Activated CD4-positive, alpha-beta memory T cell treated with anti-CD3 and anti-CD28 coated beads for 36 hours (primary cell): ENCODE data around the gene MLH3. TPM values are rescaled to one million over a fixed set of nuclear protein-coding genes. Genes with fewer than 3 reads are reported as not detected.
"Not testable (repeated sequence)": the region's sequence is repeated elsewhere in the genome, so short reads cannot be mapped to it uniquely, and the experiment has no call there.

Source experiments
- CTCF ChIA-PET: fragments of 350-600 bp; sonication (Branson Sonifier 250); formaldehyde crosslinking; loops from one replicate; lab custom pipeline; 2021; ENCODE audit warnings: antibody characterized with exemption, inconsistent platforms; lab: Charles Lee
- POLR2A ChIA-PET: fragments of 350-600 bp; sonication (Branson Sonifier 250); formaldehyde crosslinking; loops from one replicate; lab custom pipeline; 2021; ENCODE audit warnings: antibody characterized with exemption; lab: Charles Lee
- DNase-seq: peaks from one replicate; pipeline ENCODE4 v3.0.0-alpha.2; 2020
- H3K27ac Mint-ChIP-seq: one replicate; pipeline ENCODE4 v1.8.0; 2021; ENCODE audit warnings: mixed read lengths
- H3K27me3 Mint-ChIP-seq: one replicate; pipeline ENCODE4 v1.8.0; 2021; ENCODE audit warnings: mixed read lengths
- H3K36me3 Mint-ChIP-seq: one replicate; pipeline ENCODE4 v1.8.0; 2021; ENCODE audit warnings: mixed read lengths
- H3K4me1 Mint-ChIP-seq: one replicate; pipeline ENCODE4 v1.8.0; 2021; ENCODE audit warnings: low read depth, mixed read lengths
- H3K4me3 Mint-ChIP-seq: one replicate; pipeline ENCODE4 v1.8.0; 2021; ENCODE audit warnings: mild to moderate bottlenecking, mixed read lengths
- H3K9me3 Mint-ChIP-seq: one replicate; pipeline ENCODE4 v1.8.0; 2021; ENCODE audit warnings: mixed read lengths
- intact Hi-C: fragments of 100-400 bp; cut with micrococcal nuclease; formaldehyde crosslinking; loops from one replicate; pipeline ENCODE4 v1.15.1; 2023
- total RNA-seq, 2 experiments: library from RNA; stranded (reverse); gene quantifications; one replicate each; pipeline ENCODE4 v1.2.3, GENCODE V29; 2021

Gene MLH3
- total RNA-seq, 2 experiments from 2014 or later, result 19.7 to 21.2 TPM

DNA sequence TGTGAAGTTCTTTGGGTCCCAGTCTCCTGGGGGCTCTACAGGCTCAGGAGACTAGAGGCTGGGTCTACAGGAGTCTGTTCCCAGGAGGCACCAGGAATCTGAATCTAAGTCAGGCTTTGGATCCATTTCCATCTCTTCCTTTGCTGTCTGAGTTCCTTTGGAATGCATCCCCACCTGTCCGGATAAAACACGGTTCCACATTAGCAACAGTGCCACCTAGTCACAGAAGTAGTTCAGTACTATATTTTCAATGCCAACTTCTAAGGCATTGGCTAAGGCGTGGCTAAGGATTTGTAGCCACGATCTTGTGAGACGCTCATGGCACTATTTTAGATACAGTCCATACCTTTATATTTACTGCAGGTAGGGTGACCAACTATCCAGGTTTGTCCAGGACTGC, 33.2 kb upstream of the MLH3 start:
- ChIA-PET POLR2A (no interaction called here), CTCF (interaction anchor here (1.0 to 7.3 kb wide), 2 partner anchors 138 to 223 kb away, joined by 3 to 71 read pairs; no protein-coding TSS in a partner anchor)
- intact Hi-C loops, result no loop called here
- H3K27ac Mint-ChIP-seq, result no peak overlapping the region
- H3K36me3 Mint-ChIP-seq, result peaks cover 23% of the 10 kb centered on the region
- H3K9me3 Mint-ChIP-seq, result no peaks in the 10 kb centered on the region
- no peak for DNase-seq
- H3K4me3 Mint-ChIP-seq, result no peak overlapping the region
- H3K27me3 Mint-ChIP-seq, result no peaks in the 10 kb centered on the region
- no peaks in the 10 kb centered on the region for H3K4me1 Mint-ChIP-seq

DNA sequence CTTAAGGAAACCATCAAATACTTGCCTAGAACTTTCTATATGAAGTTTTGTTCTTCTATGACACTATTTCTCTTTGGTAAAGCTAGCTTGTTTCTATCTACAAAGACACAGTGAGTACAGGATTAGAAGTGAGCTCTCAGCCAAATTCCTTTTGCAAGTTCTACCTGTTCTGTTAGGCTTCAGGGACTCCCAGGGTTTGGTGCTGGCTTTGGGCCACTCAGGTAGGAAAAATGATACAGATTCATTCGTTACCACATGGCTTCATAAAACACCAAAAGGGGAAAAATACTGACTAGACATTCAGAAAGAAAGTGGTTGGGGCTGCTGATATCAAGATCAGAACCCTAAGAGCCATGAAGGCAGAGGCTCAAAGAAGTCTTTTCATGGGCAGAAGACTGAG, 32.0 kb upstream of the MLH3 start:
- ChIA-PET POLR2A (no interaction called here), CTCF (interaction anchor here (2.0 to 7.3 kb wide), 2 partner anchors 178 to 222 kb away, joined by 6 to 71 read pairs; no protein-coding TSS in a partner anchor)
- Mint-ChIP-seq H3K27me3 (no peaks in the 10 kb centered on the region), H3K27ac (no peak overlapping the region), H3K4me3 (no peak overlapping the region), H3K4me1 (no peaks in the 10 kb centered on the region), H3K36me3 (peaks cover 23% of the 10 kb centered on the region), H3K9me3 (no peaks in the 10 kb centered on the region)
- intact Hi-C loops, result no loop called here
- DNase-seq, result no peak

DNA sequence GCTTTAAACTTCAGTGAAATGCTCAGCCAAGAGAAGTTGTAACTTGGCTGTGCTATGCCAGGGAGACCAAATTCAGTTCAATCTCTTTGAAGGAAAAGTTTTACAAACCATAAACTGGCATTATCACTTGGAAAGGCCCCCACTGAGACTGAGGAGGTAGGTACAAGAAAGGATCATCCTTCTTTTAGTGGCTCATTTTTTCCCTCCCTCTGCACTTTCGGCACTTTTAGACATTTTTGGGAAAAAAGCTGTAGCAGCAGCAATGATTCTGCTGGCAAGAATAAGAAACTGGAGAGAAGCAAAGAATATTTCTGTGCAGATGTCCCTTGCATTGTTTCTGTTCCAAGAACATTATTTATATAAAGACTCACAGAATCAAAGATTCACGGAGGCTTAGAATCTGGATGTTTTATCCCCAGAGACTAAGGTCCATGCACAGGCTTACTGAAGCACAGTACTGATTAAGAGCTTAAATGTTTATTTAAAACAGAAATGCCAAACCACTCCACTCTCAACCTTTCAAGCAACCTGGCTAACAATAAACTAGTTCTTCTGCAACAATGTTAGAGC, 30.5 kb upstream of the MLH3 start:
- Mint-ChIP-seq H3K27me3 (no peaks in the 10 kb centered on the region), H3K4me3 (no peak overlapping the region), H3K4me1 (no peaks in the 10 kb centered on the region), H3K9me3 (no peaks in the 10 kb centered on the region), H3K27ac (no peak overlapping the region), H3K36me3 (peaks cover 20% of the 10 kb centered on the region)
- ChIA-PET CTCF (interaction anchor here (2.0 kb wide), 1 partner anchor 176 kb away, joined by 6 read pairs; no protein-coding TSS in a partner anchor), POLR2A (no interaction called here)
- no peak for DNase-seq
- intact Hi-C loops, result no loop called here

DNA sequence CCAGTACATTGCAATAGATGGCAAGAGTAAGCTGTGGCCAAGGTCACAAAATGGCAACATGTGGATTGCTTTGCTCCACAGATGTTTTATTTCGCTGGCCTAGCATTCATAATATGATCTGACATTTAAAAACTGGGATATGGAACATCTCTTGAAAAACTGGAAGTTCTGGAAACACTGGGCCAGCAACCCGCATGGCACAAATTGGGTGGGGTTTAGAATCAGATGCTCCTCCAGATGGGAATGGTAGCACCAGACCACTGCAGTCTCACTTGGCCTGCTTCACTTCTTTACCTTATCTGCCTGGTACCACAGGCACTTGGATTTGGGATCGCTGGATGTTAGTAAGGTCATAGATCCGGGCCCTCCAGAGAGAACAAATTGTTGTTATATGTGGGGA, 28.3 kb upstream of the MLH3 start:
- Mint-ChIP-seq H3K27ac (no peak overlapping the region), H3K9me3 (no peaks in the 10 kb centered on the region), H3K36me3 (peaks cover 11% of the 10 kb centered on the region), H3K4me1 (no peaks in the 10 kb centered on the region), H3K4me3 (no peak overlapping the region), H3K27me3 (no peaks in the 10 kb centered on the region)
- ChIA-PET POLR2A (no interaction called here), CTCF (interaction anchor here (1.3 to 2.9 kb wide), 4 partner anchors 9 to 224 kb away, joined by 3 to 14 read pairs (median 4); partner anchors contain the start of gene ACYP1)
- intact Hi-C loops, result no loop called here
- no peak for DNase-seq

DNA sequence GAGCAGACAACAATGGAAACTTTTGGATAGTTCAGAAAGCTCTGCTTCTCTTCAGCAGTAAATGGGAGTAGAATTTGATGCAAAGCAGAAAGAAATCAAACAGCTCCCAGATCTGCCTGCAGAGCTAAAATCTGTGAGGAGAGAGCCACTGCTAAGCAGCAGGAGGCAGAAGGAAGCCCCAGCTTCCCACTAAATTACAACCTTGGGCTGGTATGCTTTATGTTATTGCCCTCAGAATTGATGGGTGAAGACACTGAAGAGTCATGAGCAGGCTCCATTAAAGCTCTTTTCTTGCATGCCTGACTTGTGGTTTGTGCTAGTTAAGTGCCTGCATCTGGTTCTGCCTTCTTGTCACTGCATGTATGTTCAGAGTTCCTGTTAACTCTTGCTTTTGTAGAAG, 26.5 kb upstream of the MLH3 start:
- no peaks in the 10 kb centered on the region for H3K4me1 Mint-ChIP-seq
- no peak overlapping the region for H3K4me3 Mint-ChIP-seq
- DNase-seq, result no peak
- intact Hi-C loops, result no loop called here
- ChIA-PET CTCF (interaction anchor here (1.8 to 2.9 kb wide), 2 partner anchors 10 to 173 kb away, joined by 6 to 14 read pairs; no protein-coding TSS in a partner anchor), POLR2A (no interaction called here)
- H3K9me3 Mint-ChIP-seq, result no peaks in the 10 kb centered on the region
- peaks cover 6% of the 10 kb centered on the region for H3K36me3 Mint-ChIP-seq
- no peaks in the 10 kb centered on the region for H3K27me3 Mint-ChIP-seq
- no peak overlapping the region for H3K27ac Mint-ChIP-seq

DNA sequence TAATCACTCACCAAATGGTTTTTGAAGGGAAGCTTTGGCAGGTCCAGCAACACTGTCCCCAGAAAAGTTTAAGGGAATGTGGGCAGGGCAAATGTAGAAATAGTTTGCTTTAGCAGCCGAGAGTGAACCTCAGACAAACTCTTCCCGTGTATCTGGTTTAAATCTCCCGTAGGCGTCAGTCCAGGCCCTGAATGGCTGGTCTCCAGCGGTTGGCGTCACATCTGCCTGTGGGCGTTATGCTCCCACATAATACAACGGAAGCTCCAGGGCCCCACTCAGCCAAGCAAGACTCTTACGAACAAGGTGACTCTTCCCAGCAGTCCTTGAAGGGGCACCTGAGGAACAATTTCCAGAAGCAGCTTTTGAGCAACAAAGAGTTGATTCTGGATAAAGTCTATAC, 19.1 kb upstream of the MLH3 start:
- ChIA-PET CTCF (interaction anchor here (2.4 kb wide), 1 partner anchor 209 kb away, joined by 12 read pairs; no protein-coding TSS in a partner anchor), POLR2A (no interaction called here)
- peaks cover 2% of the 10 kb centered on the region for H3K4me1 Mint-ChIP-seq
- intact Hi-C loops, result no loop called here
- H3K27ac Mint-ChIP-seq, result no peak overlapping the region
- H3K36me3 Mint-ChIP-seq, result no peaks in the 10 kb centered on the region
- DNase-seq, result no peak
- H3K9me3 Mint-ChIP-seq, result no peaks in the 10 kb centered on the region
- H3K27me3 Mint-ChIP-seq, result no peaks in the 10 kb centered on the region
- H3K4me3 Mint-ChIP-seq, result no peak overlapping the region

DNA sequence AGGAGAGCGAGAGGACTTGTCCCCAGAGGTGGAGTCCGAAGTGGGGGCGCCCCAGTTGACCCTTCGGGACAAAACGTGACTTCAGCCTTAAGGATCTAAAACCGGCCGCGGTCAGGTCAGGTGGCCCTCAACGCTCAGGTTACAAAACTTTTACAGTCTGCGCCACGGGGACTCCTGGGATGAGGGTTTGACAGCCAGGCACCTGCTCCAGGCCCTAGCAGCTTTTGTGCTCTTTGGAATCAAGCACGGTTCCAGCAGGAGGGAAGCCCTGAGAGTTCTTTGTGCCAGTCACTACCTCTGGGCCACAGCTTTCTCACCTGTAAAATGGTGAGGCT, 18.5 kb upstream of the MLH3 start:
- CTCF ChIA-PET, result interaction anchor here (0.6 to 2.4 kb wide), 4 partner anchors 123 to 592 kb away, joined by 3 to 12 read pairs (median 4); no protein-coding TSS in a partner anchor
- Mint-ChIP-seq H3K9me3 (no peaks in the 10 kb centered on the region), H3K36me3 (no peaks in the 10 kb centered on the region), H3K4me1 (peaks cover 3% of the 10 kb centered on the region), H3K27me3 (no peaks in the 10 kb centered on the region), H3K4me3 (no peak overlapping the region), H3K27ac (peak overlapping the region; percentile 42)
- no peak for DNase-seq
- intact Hi-C loops, result no loop called here
- POLR2A ChIA-PET, result interaction anchor here (0.8 to 0.9 kb wide), 2 partner anchors 57 to 66 kb away, joined by 3 to 4 read pairs; partner anchors contain the start of gene NEK9

DNA sequence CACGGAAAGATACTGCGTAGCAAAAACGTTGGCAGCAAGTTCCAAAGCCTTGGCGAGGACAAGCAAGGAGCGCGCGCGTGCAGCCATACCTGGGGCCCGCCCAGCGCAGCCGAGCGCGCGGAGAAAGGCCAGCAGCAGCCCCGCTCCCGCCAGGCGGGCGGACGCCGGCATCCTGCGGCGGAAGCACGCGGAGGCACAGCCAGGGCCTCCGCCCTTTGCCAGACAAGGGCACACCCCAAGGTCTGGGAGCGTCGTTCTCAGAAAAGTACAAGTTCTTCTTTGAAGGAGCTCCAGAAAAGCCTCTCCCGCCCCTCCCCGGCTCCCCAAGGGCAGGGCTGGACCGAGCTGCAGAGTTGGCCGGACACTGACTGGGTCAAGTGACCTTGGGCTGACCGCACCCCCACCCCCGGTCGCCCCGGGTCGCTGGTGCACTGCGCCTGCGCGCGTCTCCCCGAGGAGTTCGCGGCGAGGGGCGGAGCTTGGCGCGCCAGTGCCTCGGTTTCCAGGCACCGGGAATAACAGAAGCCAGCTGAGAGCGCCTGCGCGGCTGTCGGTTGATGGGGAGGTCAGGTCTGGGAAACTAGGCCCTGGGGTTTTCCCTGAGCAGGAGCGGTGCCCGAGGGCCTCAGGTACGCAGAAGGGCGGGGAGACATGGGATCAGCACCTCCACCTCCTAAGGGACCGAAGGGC, 18.0 kb upstream of the MLH3 start, which contains the start of gene ZC2HC1C:
TSS of gene ZC2HC1C (plus strand) at position 521 of the 690 bp plus-strand sequence. CDS start 933 bp downstream, outside the sequence.
- intact Hi-C loops, result no loop called here
- POLR2A ChIA-PET, result interaction anchor here (0.8 to 0.9 kb wide), 2 partner anchors 57 to 66 kb away, joined by 3 to 4 read pairs; partner anchors contain the start of gene NEK9
- Mint-ChIP-seq H3K27ac (peak within 1 kb of the TSS; percentile 42), H3K4me1 (peaks cover 6% of the 10 kb centered on the region), H3K9me3 (no peaks in the 10 kb centered on the region), H3K27me3 (no peaks in the 10 kb centered on the region), H3K4me3 (no peak within 1 kb of the TSS), H3K36me3 (no peaks in the 10 kb centered on the region)
- CTCF ChIA-PET, result interaction anchor here (0.6 to 2.4 kb wide), 6 partner anchors 20 to 592 kb away, joined by 3 to 12 read pairs (median 3); no protein-coding TSS in a partner anchor
- DNase-seq, result peak; percentile 78

DNA sequence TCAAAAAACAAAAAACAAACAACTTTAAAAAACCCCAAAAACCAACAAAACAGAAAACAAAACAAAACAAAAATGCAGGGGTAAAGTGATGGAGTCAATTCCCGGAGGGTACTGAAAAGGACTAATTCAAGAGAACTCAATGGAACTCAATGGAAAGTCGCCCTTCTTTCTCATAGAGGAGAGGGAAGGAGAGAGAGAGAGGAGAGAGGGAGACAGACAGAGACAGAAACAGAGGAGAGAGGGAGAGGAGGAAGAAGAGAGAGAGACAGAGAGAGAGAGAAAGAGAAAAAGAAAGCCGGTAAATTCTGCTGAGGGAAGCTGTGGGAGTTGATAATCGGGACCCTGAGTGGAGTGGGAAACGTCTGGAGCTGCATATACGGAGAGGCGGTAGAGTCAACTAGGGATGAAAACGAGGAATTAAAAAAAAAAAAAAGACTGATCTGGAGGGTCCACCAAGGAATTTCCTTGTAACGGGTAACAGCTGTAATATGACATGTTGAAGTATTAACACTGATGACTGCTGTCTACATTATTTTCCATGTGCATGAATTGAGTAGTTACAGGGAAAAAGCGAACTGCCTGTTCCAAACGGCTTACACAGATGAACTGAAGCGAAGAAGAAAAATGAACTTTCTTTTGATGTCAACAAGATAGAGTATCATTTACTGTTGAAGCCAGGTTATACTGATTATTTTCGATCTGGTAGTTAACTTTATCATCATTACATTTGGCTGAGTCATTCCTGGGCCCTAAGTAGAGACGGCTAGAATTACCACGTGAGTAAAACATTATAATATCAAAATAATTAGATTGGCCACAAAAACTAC, 17.2 kb upstream of the MLH3 start:
- intact Hi-C loops, result no loop called here
- H3K4me1 Mint-ChIP-seq, result peaks cover 12% of the 10 kb centered on the region
- POLR2A ChIA-PET, result no interaction called here
- no peak overlapping the region for H3K4me3 Mint-ChIP-seq
- H3K36me3 Mint-ChIP-seq, result peaks cover 2% of the 10 kb centered on the region
- no peak for DNase-seq
- no peaks in the 10 kb centered on the region for H3K9me3 Mint-ChIP-seq
- no peaks in the 10 kb centered on the region for H3K27me3 Mint-ChIP-seq
- no peak overlapping the region for H3K27ac Mint-ChIP-seq
- CTCF ChIA-PET, result interaction anchor here (0.7 to 2.4 kb wide), 5 partner anchors 20 to 233 kb away, joined by 3 to 12 read pairs (median 3); no protein-coding TSS in a partner anchor

DNA sequence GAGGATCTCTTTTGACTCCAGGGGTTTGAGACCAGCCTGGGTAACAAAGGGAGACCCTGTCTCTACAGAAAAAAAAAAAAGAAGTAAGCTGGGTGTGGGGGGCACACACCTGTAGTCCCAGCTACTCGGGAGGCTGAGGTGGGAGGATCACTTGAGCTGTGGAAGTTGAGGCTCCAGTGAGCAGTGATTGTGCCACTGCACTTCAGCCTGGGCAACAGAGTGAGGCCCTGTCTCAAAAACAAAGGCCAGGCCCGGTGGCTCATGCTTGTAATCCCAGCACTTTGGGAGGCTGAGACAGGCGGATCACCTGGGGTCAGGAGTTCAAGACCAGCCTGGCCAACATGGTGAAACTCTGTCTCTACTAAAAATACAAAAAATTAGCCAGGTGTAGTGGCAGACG, 16.5 kb upstream of the MLH3 start:
- H3K27ac Mint-ChIP-seq, result not testable (repeated sequence)

DNA sequence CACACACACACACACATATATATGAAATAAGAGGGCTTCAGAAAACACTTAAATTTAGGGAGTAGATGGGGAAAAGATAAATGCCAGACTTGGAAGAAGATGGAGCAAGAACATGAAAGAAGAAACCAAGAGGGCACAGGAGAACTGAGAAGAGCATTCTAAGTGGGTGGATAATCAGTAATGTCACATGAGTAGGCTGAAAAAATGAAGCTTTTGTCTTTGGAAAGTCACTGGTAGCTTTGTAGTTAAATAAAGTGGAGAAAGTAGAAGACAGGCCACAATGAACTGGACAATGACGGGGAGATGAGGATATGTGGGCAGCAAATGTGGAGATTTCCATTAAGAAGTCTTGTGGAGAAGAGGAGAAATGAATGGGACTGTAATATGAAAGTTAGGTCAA, 15.9 kb upstream of the MLH3 start:
- H3K27ac Mint-ChIP-seq, result no peak overlapping the region
- CTCF ChIA-PET, result interaction anchor here (1.2 kb wide), 1 partner anchor 206 kb away, joined by 4 read pairs; no protein-coding TSS in a partner anchor
- peaks cover 24% of the 10 kb centered on the region for H3K4me1 Mint-ChIP-seq
- H3K9me3 Mint-ChIP-seq, result no peaks in the 10 kb centered on the region
- intact Hi-C loops, result no loop called here
- no peak for DNase-seq
- H3K36me3 Mint-ChIP-seq, result peaks cover 2% of the 10 kb centered on the region
- POLR2A ChIA-PET, result no interaction called here
- H3K27me3 Mint-ChIP-seq, result no peaks in the 10 kb centered on the region
- no peak overlapping the region for H3K4me3 Mint-ChIP-seq

More for the DNA sequence above, 16.5 kb upstream of the MLH3 start:
- DNase-seq, H3K4me3 Mint-ChIP-seq, intact Hi-C loops, POLR2A ChIA-PET, H3K36me3 Mint-ChIP-seq, H3K27me3 Mint-ChIP-seq, H3K9me3 Mint-ChIP-seq, CTCF ChIA-PET: not testable (repeated sequence)
- H3K4me1 Mint-ChIP-seq, result peaks cover 19% of the 10 kb centered on the region
